ENCODE data around the gene U2AF1L4.

GRCh38 chr19:35738887-35739229 is 6.4 kb downstream of the U2AF1L4 start:
- no peak for TF ChIP-seq EZH2 (IDR thresholded peaks at IDR 0.05)
- no peak for TF ChIP-seq CTCF (IDR thresholded peaks at IDR 0.05)
